H54 (cell line): Measurements from ENCODE around the gene CCDC24.

Experiments
- DNase-seq: peaks from one replicate; pipeline ENCODE4 v3.0.0; 2011; ENCODE audit warnings: low spot score, mixed read lengths; ENCODE audit not compliant: insufficient read length
- FAIRE-seq: peaks from 3 replicates; lab custom pipeline; 2011; peaks lifted over from hg19 to GRCh38; lab: Jason Lieb, UNC
- POLR2A ChIP-seq: IDR thresholded peaks from 2 replicates; pipeline ENCODE4 v1.6.1; 2011; ENCODE audit warnings: low read depth, mild to moderate bottlenecking, low read length

Gene CCDC24

GRCh38 chr1:44008259-44008658 is 16.9 kb downstream of the CCDC24 start:
- no peak for DNase-seq
- TF ChIP-seq POLR2A, result no peak
- FAIRE-seq, result no peak

- DNase-seq, result no peak
- TF ChIP-seq POLR2A, result no peak
- no peak for FAIRE-seq
Measured at GRCh38 chr1:44010935-44011471, 19.6 kb downstream of the CCDC24 start.

GRCh38 chr1:44012404-44012803 is 21.0 kb downstream of the CCDC24 start:
- TF ChIP-seq POLR2A, result no peak
- no peak for FAIRE-seq
- DNase-seq, result no peak

- FAIRE-seq (no peak), DNase-seq (no peak)
- TF ChIP-seq POLR2A, result no peak
Measured at GRCh38 chr1:44012941-44013609, 21.7 kb downstream of the CCDC24 start.

GRCh38 chr1:44013949-44014348 is 22.6 kb downstream of the CCDC24 start:
- no peak for FAIRE-seq
- DNase-seq, result no peak
- TF ChIP-seq POLR2A, result no peak

GRCh38 chr1:44014365-44015104 is 23.1 kb downstream of the CCDC24 start:
- no peak for TF ChIP-seq POLR2A
- no peak for DNase-seq
- no peak for FAIRE-seq

- no peak for DNase-seq
- no peak for TF ChIP-seq POLR2A
- FAIRE-seq, result no peak
Measured at GRCh38 chr1:44015206-44015605, 23.8 kb downstream of the CCDC24 start.

GRCh38 chr1:44016041-44016889 is 24.9 kb downstream of the CCDC24 start:
- DNase-seq, result no peak
- no peak for TF ChIP-seq POLR2A
- FAIRE-seq, result no peak

- no peak for DNase-seq
- no peak for TF ChIP-seq POLR2A
- no peak for FAIRE-seq
Measured at GRCh38 chr1:44016890-44017400, 25.5 kb downstream of the CCDC24 start.

- DNase-seq (no peak), FAIRE-seq (no peak)
- TF ChIP-seq POLR2A, result no peak
Measured at GRCh38 chr1:44019466-44019948, 28.1 kb downstream of the CCDC24 start.

GRCh38 chr1:44020464-44020863 is 29.1 kb downstream of the CCDC24 start:
- no peak for TF ChIP-seq POLR2A
- FAIRE-seq, result no peak
- DNase-seq, result no peak

GRCh38 chr1:44021156-44021555 is 29.8 kb downstream of the CCDC24 start:
- FAIRE-seq, result no peak

GRCh38 chr1:44021581-44022321 is 30.4 kb downstream of the CCDC24 start:
- TF ChIP-seq POLR2A, result no peak
- FAIRE-seq (no peak), DNase-seq (no peak)

More at GRCh38 chr1:44021156-44021555, 29.8 kb downstream of the CCDC24 start:
- DNase-seq, result no peak
- no peak for TF ChIP-seq POLR2A
